Measurements from ENCODE around the gene BMP6. TPM values are rescaled to one million over a fixed set of nuclear protein-coding genes. Genes with fewer than 3 reads are reported as not detected.

The BMP6 gene
- total and polyA plus RNA-seq, 2 donors from 2014 or later: 5.0 to 10.0 TPM

DNA sequence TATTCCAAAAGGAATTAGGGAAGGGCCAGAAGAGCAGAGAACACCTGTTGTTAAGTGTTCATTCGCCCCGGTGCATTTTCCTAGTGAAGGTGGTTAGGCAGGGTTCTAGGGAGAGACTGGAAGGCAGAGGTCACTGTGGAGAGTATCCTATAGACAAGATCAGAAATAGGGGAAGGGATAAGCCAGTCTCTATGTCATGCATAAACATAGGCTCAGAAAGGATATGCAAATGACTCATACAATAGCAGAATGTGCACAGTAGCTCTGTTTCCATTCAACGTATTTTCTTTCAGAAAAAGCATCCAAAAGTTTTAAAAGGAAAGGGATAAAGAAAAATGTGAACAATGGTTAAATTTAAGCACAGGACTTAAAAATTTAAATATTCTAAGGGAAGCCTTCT, 47.4 kb downstream of the BMP6 start:
- FAIRE-seq (no peak), DNase-seq (no peak)
- no peaks in the 10 kb centered on the region for H3K36me3 ChIP-seq (ENCODE audit: control insufficient read depth in 2 of 3, insufficient read depth in 3 of 3, low read length in 3 of 3)
- TF ChIP-seq, protein P1, sequence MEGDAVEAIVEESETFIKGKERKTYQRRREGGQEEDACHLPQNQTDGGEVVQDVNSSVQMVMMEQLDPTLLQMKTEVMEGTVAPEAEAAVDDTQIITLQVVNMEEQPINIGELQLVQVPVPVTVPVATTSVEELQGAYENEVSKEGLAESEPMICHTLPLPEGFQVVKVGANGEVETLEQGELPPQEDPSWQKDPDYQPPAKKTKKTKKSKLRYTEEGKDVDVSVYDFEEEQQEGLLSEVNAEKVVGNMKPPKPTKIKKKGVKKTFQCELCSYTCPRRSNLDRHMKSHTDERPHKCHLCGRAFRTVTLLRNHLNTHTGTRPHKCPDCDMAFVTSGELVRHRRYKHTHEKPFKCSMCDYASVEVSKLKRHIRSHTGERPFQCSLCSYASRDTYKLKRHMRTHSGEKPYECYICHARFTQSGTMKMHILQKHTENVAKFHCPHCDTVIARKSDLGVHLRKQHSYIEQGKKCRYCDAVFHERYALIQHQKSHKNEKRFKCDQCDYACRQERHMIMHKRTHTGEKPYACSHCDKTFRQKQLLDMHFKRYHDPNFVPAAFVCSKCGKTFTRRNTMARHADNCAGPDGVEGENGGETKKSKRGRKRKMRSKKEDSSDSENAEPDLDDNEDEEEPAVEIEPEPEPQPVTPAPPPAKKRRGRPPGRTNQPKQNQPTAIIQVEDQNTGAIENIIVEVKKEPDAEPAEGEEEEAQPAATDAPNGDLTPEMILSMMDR (IDR thresholded peaks at IDR 0.05; ENCODE audit: borderline replicate concordance, extremely low read depth, insufficient read depth): no peak
- H3K4me3 ChIP-seq (ENCODE audit: low read length in 3 of 3): no peak overlapping the region
- intact Hi-C loops (cut with DNase I): no loop called here
- H3K27me3 ChIP-seq (ENCODE audit: control insufficient read depth, insufficient read depth, low read length): no peaks in the 10 kb centered on the region
- H3K4me1 ChIP-seq (ENCODE audit: control insufficient read depth in 2 of 3, insufficient read depth in 2 of 3, low read depth in 1 of 3, low read length in 3 of 3): no peaks in the 10 kb centered on the region
- no peaks in the 10 kb centered on the region for H3K9me3 ChIP-seq (ENCODE audit: control insufficient read depth in 2 of 3, insufficient read depth in 1 of 3, low read length in 3 of 3)
- H3K27ac ChIP-seq (ENCODE audit: low read depth in 2 of 2, low read length in 2 of 2): no peak overlapping the region
- no peak overlapping the region for H3K9ac ChIP-seq (ENCODE audit: low read length in 3 of 3)

DNA sequence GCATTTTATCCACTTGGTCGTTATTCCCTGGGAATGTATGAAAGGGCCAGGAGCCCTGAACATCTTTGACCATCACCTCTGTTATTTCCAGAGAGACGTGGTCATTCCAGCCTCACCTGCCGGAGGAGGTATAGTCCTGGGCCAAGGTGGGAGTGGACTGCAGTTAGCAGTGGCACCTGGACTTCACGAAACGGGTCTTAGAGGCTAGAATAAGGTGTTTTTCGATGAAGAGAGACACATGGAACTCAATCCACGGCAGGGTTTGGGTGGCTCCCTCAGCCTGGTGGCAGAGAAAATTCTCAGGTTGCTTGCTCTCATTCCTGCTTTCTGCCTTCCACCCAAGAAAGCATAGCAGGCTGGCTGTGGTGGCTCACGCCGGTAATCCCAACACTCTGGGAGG, 48.0 kb downstream of the BMP6 start:
- Histone ChIP-seq H3K9me3 (ENCODE audit: control insufficient read depth in 2 of 3, insufficient read depth in 1 of 3, low read length in 3 of 3) (no peaks in the 10 kb centered on the region), H3K27me3 (ENCODE audit: control insufficient read depth, insufficient read depth, low read length) (no peaks in the 10 kb centered on the region), H3K4me1 (ENCODE audit: control insufficient read depth in 2 of 3, insufficient read depth in 2 of 3, low read depth in 1 of 3, low read length in 3 of 3) (no peaks in the 10 kb centered on the region), H3K36me3 (ENCODE audit: control insufficient read depth in 2 of 3, insufficient read depth in 3 of 3, low read length in 3 of 3) (no peaks in the 10 kb centered on the region), H3K9ac (ENCODE audit: low read length in 3 of 3) (no peak overlapping the region), H3K4me3 (ENCODE audit: low read length in 3 of 3) (no peak overlapping the region), H3K27ac (ENCODE audit: low read depth in 2 of 2, low read length in 2 of 2) (no peak overlapping the region)
- DNase-seq (no peak), FAIRE-seq (no peak)
- intact Hi-C loops (cut with DNase I): no loop called here
- TF ChIP-seq, protein P1 (IDR thresholded peaks at IDR 0.05; ENCODE audit: borderline replicate concordance, extremely low read depth, insufficient read depth): no peak

DNA sequence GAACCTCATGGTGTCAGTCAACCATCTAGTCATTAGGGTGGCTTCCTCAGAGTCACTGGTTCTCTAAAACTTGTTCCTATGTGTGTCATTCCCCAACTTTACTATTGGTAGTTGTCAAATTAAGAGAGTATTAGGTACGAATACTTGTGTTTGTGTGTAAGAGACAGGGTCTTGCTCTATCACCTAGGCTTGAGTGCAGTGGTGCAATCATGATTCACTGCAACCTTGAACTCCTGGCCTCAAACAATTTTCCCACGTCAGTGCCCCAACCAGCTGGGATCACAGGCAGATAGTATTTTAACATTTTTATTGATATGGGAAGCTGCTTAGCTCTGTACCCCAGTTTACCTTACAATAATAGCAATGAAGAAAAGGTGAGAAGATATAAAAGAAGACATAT, 50.6 kb downstream of the BMP6 start:
- Histone ChIP-seq H3K4me1 (ENCODE audit: control insufficient read depth in 2 of 3, insufficient read depth in 2 of 3, low read depth in 1 of 3, low read length in 3 of 3) (no peaks in the 10 kb centered on the region), H3K9me3 (ENCODE audit: control insufficient read depth in 2 of 3, insufficient read depth in 1 of 3, low read length in 3 of 3) (no peaks in the 10 kb centered on the region), H3K4me3 (ENCODE audit: low read length in 3 of 3) (no peak overlapping the region), H3K36me3 (ENCODE audit: control insufficient read depth in 2 of 3, insufficient read depth in 3 of 3, low read length in 3 of 3) (no peaks in the 10 kb centered on the region), H3K27me3 (ENCODE audit: control insufficient read depth, insufficient read depth, low read length) (no peaks in the 10 kb centered on the region), H3K27ac (ENCODE audit: low read depth in 2 of 2, low read length in 2 of 2) (no peak overlapping the region), H3K9ac (ENCODE audit: low read length in 3 of 3) (no peak overlapping the region)
- FAIRE-seq: no peak
- DNase-seq: no peak
- TF ChIP-seq, protein P1 (IDR thresholded peaks at IDR 0.05; ENCODE audit: borderline replicate concordance, extremely low read depth, insufficient read depth): no peak
- intact Hi-C loops (cut with DNase I): no loop called here

DNA sequence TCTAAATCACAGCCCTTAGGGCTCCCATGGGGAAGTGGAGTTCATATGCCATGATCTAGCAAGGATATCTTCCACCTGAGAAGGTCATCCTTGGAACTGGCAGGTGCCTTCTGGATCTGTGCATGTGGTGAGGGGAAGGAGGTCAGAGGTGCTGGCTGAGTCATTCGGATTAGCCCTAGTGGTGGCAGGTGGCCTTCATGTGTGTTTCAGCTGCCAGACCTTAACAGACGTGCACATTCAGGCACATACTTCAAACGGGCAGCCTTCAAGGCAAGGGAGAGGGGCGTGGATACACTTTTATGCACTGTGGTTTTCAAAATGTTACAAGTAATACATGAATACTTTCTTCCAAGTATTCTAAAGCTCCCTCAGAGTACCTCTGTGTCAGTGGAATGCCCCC, 51.2 kb downstream of the BMP6 start:
- Histone ChIP-seq H3K27me3 (ENCODE audit: control insufficient read depth, insufficient read depth, low read length) (no peaks in the 10 kb centered on the region), H3K9me3 (ENCODE audit: control insufficient read depth in 2 of 3, insufficient read depth in 1 of 3, low read length in 3 of 3) (no peaks in the 10 kb centered on the region)

More for the DNA sequence above, 51.2 kb downstream of the BMP6 start:
- Histone ChIP-seq H3K36me3 (ENCODE audit: control insufficient read depth in 2 of 3, insufficient read depth in 3 of 3, low read length in 3 of 3) (no peaks in the 10 kb centered on the region), H3K27ac (ENCODE audit: low read depth in 2 of 2, low read length in 2 of 2) (no peak overlapping the region), H3K9ac (ENCODE audit: low read length in 3 of 3) (no peak overlapping the region), H3K4me3 (ENCODE audit: low read length in 3 of 3) (no peak overlapping the region), H3K4me1 (ENCODE audit: control insufficient read depth in 2 of 3, insufficient read depth in 2 of 3, low read depth in 1 of 3, low read length in 3 of 3) (no peaks in the 10 kb centered on the region)
- FAIRE-seq (no peak), DNase-seq (no peak)
- TF ChIP-seq, protein P1 (IDR thresholded peaks at IDR 0.05; ENCODE audit: borderline replicate concordance, extremely low read depth, insufficient read depth): no peak
- intact Hi-C loops (cut with DNase I): no loop called here
